Measurements from ENCODE around the gene ACTL6B.

ACTL6B gene

DNA sequence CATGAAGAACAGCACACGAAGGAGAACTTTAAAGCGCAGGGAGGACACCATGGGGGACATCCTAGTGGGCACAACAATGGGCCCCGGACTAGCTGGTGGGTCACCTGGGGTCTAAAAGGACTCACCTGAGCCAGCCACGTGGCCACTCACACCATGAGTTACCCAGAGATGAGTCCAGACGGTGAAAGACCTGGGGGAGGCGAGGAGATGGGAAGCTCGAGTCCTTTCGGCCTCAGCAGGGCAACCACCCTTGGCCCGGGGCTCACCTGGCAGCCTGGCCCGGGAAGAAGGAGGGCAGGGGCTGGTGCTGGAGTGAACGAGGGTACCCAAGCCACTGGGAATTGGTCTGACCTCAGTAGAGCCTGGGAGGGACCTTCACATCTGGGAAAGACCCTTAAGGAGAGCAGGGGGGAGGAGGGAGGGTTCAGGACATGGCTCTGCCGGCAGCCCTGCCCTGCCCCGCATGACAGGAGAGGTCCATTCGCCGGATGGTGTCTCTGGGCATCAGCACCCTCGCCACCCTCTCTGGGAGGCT is 32.1 kb upstream of the ACTL6B start:
- Histone ChIP-seq H3K4me3 (ENCODE audit: low read depth, low read length) (no peak overlapping the region), H3K36me3 (ENCODE audit: control insufficient read depth, insufficient read depth, low read length) (peaks cover 64% of the 10 kb centered on the region), H3K9ac (ENCODE audit: low read depth, low read length) (no peak overlapping the region), H3K9me3 (ENCODE audit: control insufficient read depth, insufficient read depth, low read length) (no peaks in the 10 kb centered on the region), H3K4me1 (ENCODE audit: control insufficient read depth, insufficient read depth, low read length) (peaks cover 6% of the 10 kb centered on the region), H3K27me3 (ENCODE audit: control insufficient read depth, insufficient read depth, low read length) (no peaks in the 10 kb centered on the region)

DNA sequence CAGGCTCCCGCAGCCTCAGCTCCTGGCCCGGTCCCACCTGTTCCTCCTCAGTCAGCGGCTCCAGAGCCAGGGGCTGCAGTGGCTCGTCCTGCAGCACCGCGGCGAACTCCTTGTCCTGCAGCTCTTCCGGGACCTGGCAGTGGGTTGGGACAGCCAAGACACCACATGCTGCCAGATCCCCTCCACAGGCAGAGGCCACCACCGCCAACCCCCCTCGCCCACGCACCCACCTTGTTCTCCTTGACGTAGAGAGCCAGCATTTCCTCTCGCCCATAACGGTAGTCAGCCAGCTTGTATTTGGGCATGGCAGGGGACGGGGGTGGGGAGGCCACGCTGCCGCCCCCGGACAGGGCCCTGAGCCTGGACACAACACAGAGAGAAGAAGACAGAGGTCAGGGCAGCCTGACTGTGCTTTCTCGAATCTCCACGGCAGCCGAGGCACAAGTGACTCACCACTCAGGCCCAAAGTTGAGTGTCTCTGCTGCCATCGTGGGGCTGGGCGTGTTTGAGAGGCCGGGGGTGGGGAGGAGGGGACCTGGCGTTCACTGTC is 31.6 kb upstream of the ACTL6B start:
- peaks cover 6% of the 10 kb centered on the region for H3K4me1 ChIP-seq (ENCODE audit: control insufficient read depth, insufficient read depth, low read length)
- H3K4me3 ChIP-seq (ENCODE audit: low read depth, low read length) = no peak overlapping the region
- H3K9me3 ChIP-seq (ENCODE audit: control insufficient read depth, insufficient read depth, low read length) = no peaks in the 10 kb centered on the region
- no peak overlapping the region for H3K9ac ChIP-seq (ENCODE audit: low read depth, low read length)
- H3K27me3 ChIP-seq (ENCODE audit: control insufficient read depth, insufficient read depth, low read length) = no peaks in the 10 kb centered on the region
- peaks cover 70% of the 10 kb centered on the region for H3K36me3 ChIP-seq (ENCODE audit: control insufficient read depth, insufficient read depth, low read length)

DNA sequence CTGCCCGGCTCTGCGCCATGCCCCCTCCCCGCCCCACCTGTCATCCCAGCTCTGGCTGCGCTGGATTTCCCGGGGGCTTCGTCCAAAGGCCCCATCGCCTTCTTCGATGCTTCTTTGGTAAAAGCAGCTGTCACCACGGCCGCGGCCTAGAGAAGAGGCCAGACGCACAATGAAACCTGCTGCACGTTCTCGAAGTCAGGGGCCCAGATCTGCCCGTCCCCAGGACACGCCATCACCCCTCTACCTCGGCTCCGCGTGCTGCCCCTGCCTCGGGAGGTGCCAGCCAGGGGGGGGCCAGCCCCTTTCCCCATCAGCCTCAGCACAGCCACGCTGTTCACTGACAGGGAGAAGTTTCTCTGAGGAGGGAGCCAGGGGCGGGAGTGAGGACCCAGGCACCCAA is 31.0 kb upstream of the ACTL6B start:
- no peaks in the 10 kb centered on the region for H3K27me3 ChIP-seq (ENCODE audit: control insufficient read depth, insufficient read depth, low read length)
- H3K36me3 ChIP-seq (ENCODE audit: control insufficient read depth, insufficient read depth, low read length) = peaks cover 76% of the 10 kb centered on the region
- H3K9ac ChIP-seq (ENCODE audit: low read depth, low read length) = no peak overlapping the region
- peaks cover 4% of the 10 kb centered on the region for H3K4me1 ChIP-seq (ENCODE audit: control insufficient read depth, insufficient read depth, low read length)
- no peaks in the 10 kb centered on the region for H3K9me3 ChIP-seq (ENCODE audit: control insufficient read depth, insufficient read depth, low read length)
- H3K4me3 ChIP-seq (ENCODE audit: low read depth, low read length) = no peak overlapping the region

DNA sequence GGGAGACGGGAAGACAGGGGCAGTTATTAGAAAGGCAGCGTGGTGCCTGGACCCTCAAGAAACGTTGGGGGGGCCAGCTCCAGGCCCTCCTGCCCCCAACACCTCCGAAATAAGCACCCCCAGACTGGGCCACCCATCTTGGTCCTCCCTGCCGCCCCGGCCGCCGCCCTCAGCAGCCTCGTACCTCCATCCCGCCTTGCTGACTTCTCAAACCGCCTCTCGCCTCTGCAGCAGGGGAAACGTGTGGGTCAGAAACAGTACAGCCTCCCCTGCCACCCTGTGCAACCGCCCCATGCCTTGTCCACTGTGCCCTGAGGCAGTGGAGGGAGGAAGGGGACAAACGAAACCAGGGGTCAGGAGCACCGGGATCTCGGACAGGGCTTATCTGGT is 30.6 kb upstream of the ACTL6B start:
- Histone ChIP-seq H3K27me3 (ENCODE audit: control insufficient read depth, insufficient read depth, low read length) (no peaks in the 10 kb centered on the region), H3K9me3 (ENCODE audit: control insufficient read depth, insufficient read depth, low read length) (no peaks in the 10 kb centered on the region), H3K4me3 (ENCODE audit: low read depth, low read length) (no peak overlapping the region), H3K9ac (ENCODE audit: low read depth, low read length) (no peak overlapping the region), H3K4me1 (ENCODE audit: control insufficient read depth, insufficient read depth, low read length) (peaks cover under 1% of the 10 kb centered on the region), H3K36me3 (ENCODE audit: control insufficient read depth, insufficient read depth, low read length) (peaks cover 80% of the 10 kb centered on the region)

DNA sequence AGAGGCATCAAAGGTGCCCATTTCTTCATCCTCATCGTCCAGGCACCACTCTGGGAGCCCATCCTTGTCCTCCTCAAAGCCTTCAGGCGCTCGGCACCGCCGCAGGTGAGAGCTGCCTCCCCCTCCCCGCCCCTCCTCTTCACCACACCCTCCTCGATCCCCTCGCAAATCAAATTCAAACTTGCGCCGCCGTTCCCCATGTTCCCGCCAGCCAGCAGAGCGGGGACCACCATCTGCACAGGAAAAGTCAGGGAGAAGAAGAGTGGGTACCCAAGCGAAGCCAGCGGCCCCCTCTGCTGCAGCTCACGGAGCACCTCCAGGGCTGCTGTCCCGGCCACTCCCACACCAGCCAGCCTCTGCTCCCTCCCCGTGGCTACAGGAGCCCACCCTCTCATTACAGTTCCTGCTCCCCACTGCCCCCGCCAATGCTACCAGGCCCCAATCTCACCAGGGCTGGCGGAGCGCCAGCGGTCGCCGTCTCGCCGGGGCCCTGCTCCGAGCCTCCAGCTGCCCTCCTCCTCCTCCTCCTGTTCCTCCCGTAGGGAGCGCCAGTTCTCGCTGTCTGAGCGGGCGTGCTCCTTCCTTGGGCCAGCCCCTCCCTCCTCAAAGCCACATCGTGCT is 30.1 kb upstream of the ACTL6B start:
- Histone ChIP-seq H3K9me3 (ENCODE audit: control insufficient read depth, insufficient read depth, low read length) (no peaks in the 10 kb centered on the region), H3K9ac (ENCODE audit: low read depth, low read length) (no peak overlapping the region), H3K36me3 (ENCODE audit: control insufficient read depth, insufficient read depth, low read length) (peaks cover 84% of the 10 kb centered on the region), H3K4me3 (ENCODE audit: low read depth, low read length) (no peak overlapping the region), H3K4me1 (ENCODE audit: control insufficient read depth, insufficient read depth, low read length) (no peaks in the 10 kb centered on the region), H3K27me3 (ENCODE audit: control insufficient read depth, insufficient read depth, low read length) (no peaks in the 10 kb centered on the region)

DNA sequence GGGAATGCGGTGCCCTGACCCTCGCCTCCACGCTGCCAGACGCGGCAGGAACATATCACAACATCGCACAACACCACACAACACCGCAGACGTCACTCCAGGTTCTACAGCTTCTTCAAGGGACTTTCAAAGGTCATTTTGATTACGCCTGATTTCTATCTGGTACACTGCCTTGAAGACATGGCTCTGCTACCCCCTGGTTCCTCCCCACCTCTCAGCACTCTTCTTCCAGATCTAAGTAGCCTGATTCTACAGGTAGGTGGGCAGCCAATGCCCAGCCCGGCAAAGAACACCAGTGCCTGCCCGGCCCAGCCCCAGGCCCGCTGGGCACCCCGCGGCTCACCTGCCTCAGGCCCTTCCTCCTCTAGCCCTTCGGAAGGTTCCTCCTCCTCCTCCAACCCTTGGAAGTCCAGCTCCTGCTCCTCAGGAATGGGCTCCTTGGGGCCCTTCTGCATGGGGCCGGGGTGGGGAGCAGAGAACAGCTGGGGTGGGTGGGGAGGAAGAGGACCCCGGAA is 29.4 kb upstream of the ACTL6B start:
- Histone ChIP-seq H3K9me3 (ENCODE audit: control insufficient read depth, insufficient read depth, low read length) (no peaks in the 10 kb centered on the region), H3K4me3 (ENCODE audit: low read depth, low read length) (no peak overlapping the region), H3K27me3 (ENCODE audit: control insufficient read depth, insufficient read depth, low read length) (no peaks in the 10 kb centered on the region), H3K4me1 (ENCODE audit: control insufficient read depth, insufficient read depth, low read length) (no peaks in the 10 kb centered on the region), H3K9ac (ENCODE audit: low read depth, low read length) (no peak overlapping the region), H3K36me3 (ENCODE audit: control insufficient read depth, insufficient read depth, low read length) (peaks cover 86% of the 10 kb centered on the region)

DNA sequence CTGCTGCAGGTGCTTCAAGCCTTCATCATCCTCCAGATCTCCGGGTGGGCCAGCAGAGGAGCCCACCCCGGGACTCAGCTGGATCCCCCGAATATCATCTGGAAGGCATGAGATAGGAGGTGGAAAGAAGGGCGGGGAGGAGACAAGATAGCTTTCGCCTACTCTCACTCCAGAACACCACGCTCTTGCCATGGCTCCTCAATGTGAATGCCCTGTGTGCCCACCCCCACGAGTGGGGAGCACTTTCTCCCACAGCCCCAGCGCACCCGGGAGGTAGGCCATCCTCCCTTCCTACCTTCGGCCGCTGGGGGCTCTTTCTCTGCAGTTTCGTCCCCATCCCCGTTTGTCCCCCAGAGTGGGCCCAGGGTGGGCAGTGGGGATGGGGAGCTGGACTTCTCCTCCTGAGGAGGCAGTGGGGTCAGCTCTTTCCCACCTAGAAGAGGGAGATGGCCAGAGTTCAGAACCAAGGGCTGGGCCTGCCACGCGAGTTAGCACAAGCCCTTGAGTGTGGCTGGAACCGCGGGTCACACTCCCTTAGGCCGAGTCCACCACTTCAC is 28.9 kb upstream of the ACTL6B start:
- Histone ChIP-seq H3K4me1 (ENCODE audit: control insufficient read depth, insufficient read depth, low read length) (no peaks in the 10 kb centered on the region), H3K36me3 (ENCODE audit: control insufficient read depth, insufficient read depth, low read length) (peaks cover 89% of the 10 kb centered on the region), H3K27me3 (ENCODE audit: control insufficient read depth, insufficient read depth, low read length) (no peaks in the 10 kb centered on the region), H3K4me3 (ENCODE audit: low read depth, low read length) (no peak overlapping the region), H3K9me3 (ENCODE audit: control insufficient read depth, insufficient read depth, low read length) (no peaks in the 10 kb centered on the region), H3K9ac (ENCODE audit: low read depth, low read length) (no peak overlapping the region)

DNA sequence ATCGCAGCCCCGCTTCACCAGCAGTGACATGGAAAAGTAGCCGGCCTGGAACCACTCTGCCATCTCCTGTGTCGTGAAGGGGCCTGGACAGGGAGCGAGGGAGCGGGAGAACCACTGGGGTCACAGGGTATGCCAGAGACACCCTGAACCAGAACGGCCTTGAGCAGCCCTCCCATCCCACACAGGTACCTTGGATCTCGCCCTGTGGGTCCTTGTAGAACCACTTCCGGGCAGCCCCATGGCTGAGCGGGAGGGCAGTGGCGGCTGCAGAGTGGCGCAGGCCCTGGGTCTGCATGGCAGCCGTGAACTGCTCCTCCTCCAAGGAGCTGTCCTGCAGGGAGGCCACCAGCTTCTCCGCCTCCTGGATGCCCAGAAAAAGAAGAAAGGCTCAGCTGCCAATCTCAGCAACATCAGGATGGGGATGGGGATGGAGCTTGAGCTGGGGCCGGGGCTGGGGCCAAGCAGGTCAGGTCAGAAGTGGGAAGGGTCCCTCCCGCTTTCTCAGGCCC is 28.3 kb upstream of the ACTL6B start:
- Histone ChIP-seq H3K9me3 (ENCODE audit: control insufficient read depth, insufficient read depth, low read length) (no peaks in the 10 kb centered on the region), H3K9ac (ENCODE audit: low read depth, low read length) (no peak overlapping the region), H3K27me3 (ENCODE audit: control insufficient read depth, insufficient read depth, low read length) (no peaks in the 10 kb centered on the region), H3K4me1 (ENCODE audit: control insufficient read depth, insufficient read depth, low read length) (no peaks in the 10 kb centered on the region), H3K36me3 (ENCODE audit: control insufficient read depth, insufficient read depth, low read length) (peaks cover 92% of the 10 kb centered on the region), H3K4me3 (ENCODE audit: low read depth, low read length) (no peak overlapping the region)

DNA sequence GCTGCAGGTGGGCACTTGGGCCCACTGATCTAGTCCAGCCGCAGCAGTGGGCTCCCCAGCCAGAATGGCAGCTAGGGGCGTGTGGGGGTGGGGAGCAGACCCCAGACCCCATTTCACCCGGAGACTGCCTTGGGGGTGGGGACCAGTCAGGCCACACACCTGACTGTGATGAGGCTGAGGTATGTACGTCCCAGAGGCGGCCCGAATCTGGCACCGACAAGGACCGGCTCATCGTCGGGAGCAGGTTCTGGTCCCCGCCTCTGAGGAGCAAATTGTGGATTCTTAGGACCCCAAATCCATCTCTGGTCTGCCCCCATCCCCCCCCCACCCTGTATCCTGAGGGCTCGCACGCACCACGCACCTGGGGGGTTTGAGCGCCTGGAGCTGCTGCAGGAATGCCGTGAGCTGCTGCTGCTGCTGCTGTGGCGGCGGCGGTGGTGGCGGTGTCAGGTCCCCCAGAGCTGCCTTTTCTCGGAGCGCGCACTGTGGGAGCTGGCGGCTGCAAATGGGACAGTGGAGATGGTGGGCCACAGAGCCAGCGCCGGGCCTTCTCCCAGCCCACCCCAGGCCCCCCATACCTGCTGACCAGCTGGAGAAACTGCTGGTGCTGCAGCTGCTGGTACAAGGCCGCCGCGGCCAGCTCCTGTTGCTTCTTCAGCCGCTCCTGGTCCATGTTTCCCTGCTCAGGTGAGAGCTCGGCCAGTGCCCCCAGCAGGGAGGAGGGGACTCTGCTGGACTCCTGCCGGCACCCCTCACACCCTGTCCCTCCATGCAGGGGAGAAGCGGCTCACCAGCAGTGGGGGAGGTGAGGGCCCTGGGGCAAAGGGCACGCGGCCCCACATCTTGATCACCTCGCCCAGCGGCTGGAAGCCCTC is 27.6 kb upstream of the ACTL6B start:
- Histone ChIP-seq H3K9me3 (ENCODE audit: control insufficient read depth, insufficient read depth, low read length) (no peaks in the 10 kb centered on the region), H3K9ac (ENCODE audit: low read depth, low read length) (no peak overlapping the region), H3K36me3 (ENCODE audit: control insufficient read depth, insufficient read depth, low read length) (peaks cover 90% of the 10 kb centered on the region), H3K4me1 (ENCODE audit: control insufficient read depth, insufficient read depth, low read length) (no peaks in the 10 kb centered on the region), H3K4me3 (ENCODE audit: low read depth, low read length) (no peak overlapping the region), H3K27me3 (ENCODE audit: control insufficient read depth, insufficient read depth, low read length) (no peaks in the 10 kb centered on the region)

DNA sequence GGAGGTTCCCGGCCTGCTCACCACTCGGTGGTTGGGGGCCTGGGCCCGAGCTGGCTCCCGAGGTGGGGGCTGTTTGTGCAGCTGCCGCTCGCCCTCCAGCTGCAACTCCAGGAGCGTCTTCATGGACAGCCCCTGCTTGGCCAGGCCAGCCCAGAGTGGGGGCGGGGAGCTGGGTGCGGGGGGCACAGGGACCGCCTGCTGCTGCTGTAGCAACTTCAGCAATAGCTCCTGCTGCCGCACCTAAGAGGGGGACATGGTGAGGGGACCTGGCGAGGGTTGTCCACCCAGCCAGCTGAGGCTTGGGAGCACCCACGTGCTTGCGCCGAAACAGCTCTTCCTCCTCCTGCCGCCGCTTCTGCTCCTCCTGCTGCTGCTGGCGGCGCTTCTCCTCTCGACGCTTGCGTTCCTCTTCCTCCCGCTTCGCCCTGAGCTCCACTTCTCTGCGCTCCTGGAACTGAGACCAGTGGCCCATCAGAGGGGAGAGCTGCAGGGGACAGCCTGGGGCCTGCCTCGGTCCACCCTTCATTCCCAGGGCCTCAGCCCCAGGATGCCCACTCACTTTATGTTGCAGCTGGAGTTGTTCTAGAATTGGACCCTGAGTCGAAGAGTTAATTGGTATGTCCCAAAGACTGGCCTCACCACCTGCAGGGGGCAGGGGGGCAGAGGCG is 26.9 kb upstream of the ACTL6B start:
- Histone ChIP-seq H3K27me3 (ENCODE audit: control insufficient read depth, insufficient read depth, low read length) (no peaks in the 10 kb centered on the region), H3K4me1 (ENCODE audit: control insufficient read depth, insufficient read depth, low read length) (no peaks in the 10 kb centered on the region), H3K4me3 (ENCODE audit: low read depth, low read length) (no peak overlapping the region), H3K9ac (ENCODE audit: low read depth, low read length) (no peak overlapping the region), H3K36me3 (ENCODE audit: control insufficient read depth, insufficient read depth, low read length) (peaks cover 91% of the 10 kb centered on the region), H3K9me3 (ENCODE audit: control insufficient read depth, insufficient read depth, low read length) (no peaks in the 10 kb centered on the region)

DNA sequence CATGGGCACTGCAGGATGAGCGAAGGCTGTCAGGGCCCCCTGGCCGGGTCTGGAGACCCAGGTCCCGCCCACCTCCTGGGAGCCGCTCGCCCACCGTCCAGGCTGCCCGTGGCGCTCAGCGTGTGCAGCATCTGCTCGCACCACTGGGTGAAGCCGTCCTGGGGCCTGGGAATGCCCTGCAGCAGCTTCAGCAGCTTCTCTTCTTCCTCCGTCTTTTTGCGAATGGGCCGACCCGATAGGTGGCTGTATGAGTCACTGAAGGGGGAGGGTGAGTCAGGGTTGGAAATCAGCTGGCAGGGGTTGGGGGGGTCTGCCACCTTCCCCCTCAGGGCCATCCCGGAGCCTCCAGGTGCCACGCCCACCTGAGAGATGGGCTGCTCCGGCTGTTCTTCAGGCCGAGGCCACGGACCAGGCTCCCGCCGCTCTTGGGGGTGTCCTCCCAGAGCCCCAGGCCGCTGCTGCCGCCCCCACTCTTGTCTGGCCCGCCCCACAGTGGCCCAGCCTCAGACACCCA is 26.0 kb upstream of the ACTL6B start:
- Histone ChIP-seq H3K9me3 (ENCODE audit: control insufficient read depth, insufficient read depth, low read length) (no peaks in the 10 kb centered on the region), H3K36me3 (ENCODE audit: control insufficient read depth, insufficient read depth, low read length) (peaks cover 92% of the 10 kb centered on the region), H3K9ac (ENCODE audit: low read depth, low read length) (no peak overlapping the region), H3K27me3 (ENCODE audit: control insufficient read depth, insufficient read depth, low read length) (no peaks in the 10 kb centered on the region), H3K4me3 (ENCODE audit: low read depth, low read length) (no peak overlapping the region), H3K4me1 (ENCODE audit: control insufficient read depth, insufficient read depth, low read length) (no peaks in the 10 kb centered on the region)

All from iPS-15b (cell line).